ENCODE results near the gene NSMF. TPM values are rescaled to one million over a fixed set of nuclear protein-coding genes. Genes with fewer than 3 reads are reported as not detected.

Gene NSMF
- total RNA-seq, 1 experiment from 2014 or later = 31.6 TPM

DNA sequence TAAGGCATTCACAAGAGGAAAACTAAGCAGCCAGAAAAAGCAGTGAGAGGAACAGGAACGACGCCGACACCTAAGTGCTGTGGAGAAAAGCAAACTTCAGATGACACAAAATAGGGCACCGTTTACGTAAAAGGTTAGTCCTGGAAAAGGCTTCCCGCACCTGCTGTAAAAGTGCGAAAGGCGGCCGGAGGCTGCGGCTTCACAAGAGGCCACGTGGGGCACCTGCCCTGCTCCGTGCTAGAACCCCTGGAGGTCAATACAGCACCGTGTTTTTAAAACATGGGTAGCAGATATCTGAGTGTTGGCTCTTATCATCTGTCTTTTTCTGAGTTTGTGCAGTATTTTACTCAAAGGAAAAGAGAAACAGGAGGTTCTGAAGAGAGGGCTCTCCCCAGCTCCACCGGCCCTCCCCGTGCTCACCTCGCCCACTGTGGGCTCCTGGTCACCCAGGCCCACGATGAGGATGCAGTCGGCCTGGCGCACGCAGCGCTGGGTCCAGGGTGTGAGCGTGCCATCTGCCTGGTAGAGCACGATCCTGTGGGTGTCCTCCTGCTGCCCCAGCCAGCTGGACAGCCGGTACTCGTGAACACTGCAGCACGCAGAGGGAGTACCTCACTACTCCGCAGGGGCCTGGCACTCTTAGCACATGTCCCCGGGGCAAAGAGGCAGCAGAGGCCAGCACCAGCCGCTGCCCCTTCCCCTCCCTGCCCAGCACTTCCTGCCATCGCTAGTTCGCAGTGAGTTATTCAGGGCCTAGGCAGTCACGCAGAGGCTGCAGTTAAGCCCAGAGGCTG lies 21.0 kb upstream of the NSMF start:
- no TSS peak for BruUV-seq (replicated peaks)
- no peak for DNase-seq
- no peak overlapping the region for H3K27ac Mint-ChIP-seq (ENCODE audit: unreplicated experiment)
- H3K4me1 Mint-ChIP-seq (ENCODE audit: low read depth, unreplicated experiment) = no peaks in the 10 kb centered on the region
- TF ChIP-seq, protein P1, sequence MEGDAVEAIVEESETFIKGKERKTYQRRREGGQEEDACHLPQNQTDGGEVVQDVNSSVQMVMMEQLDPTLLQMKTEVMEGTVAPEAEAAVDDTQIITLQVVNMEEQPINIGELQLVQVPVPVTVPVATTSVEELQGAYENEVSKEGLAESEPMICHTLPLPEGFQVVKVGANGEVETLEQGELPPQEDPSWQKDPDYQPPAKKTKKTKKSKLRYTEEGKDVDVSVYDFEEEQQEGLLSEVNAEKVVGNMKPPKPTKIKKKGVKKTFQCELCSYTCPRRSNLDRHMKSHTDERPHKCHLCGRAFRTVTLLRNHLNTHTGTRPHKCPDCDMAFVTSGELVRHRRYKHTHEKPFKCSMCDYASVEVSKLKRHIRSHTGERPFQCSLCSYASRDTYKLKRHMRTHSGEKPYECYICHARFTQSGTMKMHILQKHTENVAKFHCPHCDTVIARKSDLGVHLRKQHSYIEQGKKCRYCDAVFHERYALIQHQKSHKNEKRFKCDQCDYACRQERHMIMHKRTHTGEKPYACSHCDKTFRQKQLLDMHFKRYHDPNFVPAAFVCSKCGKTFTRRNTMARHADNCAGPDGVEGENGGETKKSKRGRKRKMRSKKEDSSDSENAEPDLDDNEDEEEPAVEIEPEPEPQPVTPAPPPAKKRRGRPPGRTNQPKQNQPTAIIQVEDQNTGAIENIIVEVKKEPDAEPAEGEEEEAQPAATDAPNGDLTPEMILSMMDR (IDR thresholded peaks at IDR 0.05; ENCODE audit: unreplicated experiment) = no peak
- peaks cover 5% of the 10 kb centered on the region for H3K9me3 Mint-ChIP-seq (ENCODE audit: low read depth, unreplicated experiment)
- H3K36me3 Mint-ChIP-seq (ENCODE audit: insufficient read depth, unreplicated experiment) = no peaks in the 10 kb centered on the region
- H3K27me3 Mint-ChIP-seq (ENCODE audit: unreplicated experiment) = peaks cover 26% of the 10 kb centered on the region
- CTCF ChIA-PET = no interaction called here
- intact Hi-C loops (cut with micrococcal nuclease; ENCODE audit: unreplicated experiment) = no loop called here
- H3K4me3 Mint-ChIP-seq (ENCODE audit: low read depth, unreplicated experiment) = no peak overlapping the region

DNA sequence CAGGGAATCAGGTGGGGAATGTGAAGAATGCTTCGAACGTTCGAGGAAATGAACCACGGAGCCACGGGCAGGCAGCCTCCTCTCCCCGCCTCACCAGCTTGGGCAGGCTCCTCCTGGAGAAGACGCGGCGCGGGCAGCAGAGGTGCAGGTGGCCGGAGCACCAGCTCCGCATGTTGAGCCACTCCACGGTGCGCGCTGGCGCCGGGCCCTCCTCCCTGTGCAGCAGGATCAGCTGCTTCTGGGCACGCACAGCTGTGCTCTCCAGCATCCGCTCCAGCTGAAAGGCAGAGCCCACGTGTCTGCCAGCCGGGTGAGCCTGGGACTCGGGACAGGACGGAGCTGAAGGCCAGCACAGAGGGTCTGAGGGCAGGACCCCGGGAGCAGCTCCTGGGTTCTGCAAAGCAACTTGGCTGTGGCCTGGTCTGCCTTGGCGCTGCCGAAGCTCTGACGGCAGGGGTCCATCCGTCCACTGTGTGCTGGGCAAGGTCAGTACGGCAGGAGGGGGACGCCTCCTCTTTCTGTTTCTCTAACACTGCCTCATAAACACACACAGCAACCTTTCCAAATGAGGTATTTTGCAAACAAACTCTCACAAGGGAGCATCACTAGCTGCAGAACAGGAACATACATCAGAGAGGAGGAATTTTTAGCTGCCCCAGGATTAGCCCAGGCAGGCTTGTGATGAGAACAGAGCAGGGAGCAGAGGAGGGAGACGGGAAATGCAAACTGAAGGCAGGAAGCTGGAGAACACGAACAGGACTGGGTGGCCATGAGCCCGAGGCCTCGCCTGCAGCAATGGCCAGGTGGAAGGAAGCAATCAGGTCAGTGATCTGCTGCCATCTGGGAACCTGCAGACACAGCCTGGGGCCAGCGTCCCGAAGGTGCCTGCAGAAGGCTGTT lies 20.1 kb upstream of the NSMF start:
- intact Hi-C loops (cut with micrococcal nuclease; ENCODE audit: unreplicated experiment) = no loop called here
- TF ChIP-seq, protein P1 (IDR thresholded peaks at IDR 0.05; ENCODE audit: unreplicated experiment) = no peak
- CTCF ChIA-PET = no interaction called here
- no peaks in the 10 kb centered on the region for H3K4me1 Mint-ChIP-seq (ENCODE audit: low read depth, unreplicated experiment)
- H3K27me3 Mint-ChIP-seq (ENCODE audit: unreplicated experiment) = peaks cover 26% of the 10 kb centered on the region
- BruUV-seq (replicated peaks) = no TSS peak
- no peak for DNase-seq
- H3K4me3 Mint-ChIP-seq (ENCODE audit: low read depth, unreplicated experiment) = no peak overlapping the region
- peaks cover 7% of the 10 kb centered on the region for H3K9me3 Mint-ChIP-seq (ENCODE audit: low read depth, unreplicated experiment)
- H3K36me3 Mint-ChIP-seq (ENCODE audit: insufficient read depth, unreplicated experiment) = no peaks in the 10 kb centered on the region
- no peak overlapping the region for H3K27ac Mint-ChIP-seq (ENCODE audit: unreplicated experiment)

DNA sequence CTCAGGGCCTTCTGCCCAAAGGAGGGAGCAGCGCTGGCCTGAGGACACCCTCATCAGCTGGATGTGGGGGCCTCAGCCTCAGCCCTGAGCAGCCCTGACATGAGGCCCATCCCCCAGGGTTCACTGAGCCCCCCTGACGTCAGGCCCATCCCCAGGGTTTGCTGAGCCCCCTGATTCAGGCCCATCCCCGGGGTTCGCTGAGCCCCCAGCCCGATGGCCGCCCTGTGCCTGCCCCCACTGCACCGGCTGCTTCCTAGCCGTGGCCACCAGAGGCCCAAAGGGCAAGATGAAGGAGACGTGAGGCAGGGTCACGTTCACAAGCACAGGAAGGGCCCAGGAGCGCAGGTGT lies 19.5 kb upstream of the NSMF start:
- H3K36me3 Mint-ChIP-seq (ENCODE audit: insufficient read depth, unreplicated experiment) = no peaks in the 10 kb centered on the region
- H3K9me3 Mint-ChIP-seq (ENCODE audit: low read depth, unreplicated experiment) = peaks cover 8% of the 10 kb centered on the region
- H3K4me3 Mint-ChIP-seq (ENCODE audit: low read depth, unreplicated experiment) = no peak overlapping the region
- DNase-seq = no peak
- TF ChIP-seq, protein P1 (IDR thresholded peaks at IDR 0.05; ENCODE audit: unreplicated experiment) = no peak
- H3K27me3 Mint-ChIP-seq (ENCODE audit: unreplicated experiment) = peaks cover 26% of the 10 kb centered on the region
- intact Hi-C loops (cut with micrococcal nuclease; ENCODE audit: unreplicated experiment) = no loop called here
- no peaks in the 10 kb centered on the region for H3K4me1 Mint-ChIP-seq (ENCODE audit: low read depth, unreplicated experiment)
- no TSS peak for BruUV-seq (replicated peaks)
- H3K27ac Mint-ChIP-seq (ENCODE audit: unreplicated experiment) = no peak overlapping the region
- CTCF ChIA-PET = no interaction called here

DNA sequence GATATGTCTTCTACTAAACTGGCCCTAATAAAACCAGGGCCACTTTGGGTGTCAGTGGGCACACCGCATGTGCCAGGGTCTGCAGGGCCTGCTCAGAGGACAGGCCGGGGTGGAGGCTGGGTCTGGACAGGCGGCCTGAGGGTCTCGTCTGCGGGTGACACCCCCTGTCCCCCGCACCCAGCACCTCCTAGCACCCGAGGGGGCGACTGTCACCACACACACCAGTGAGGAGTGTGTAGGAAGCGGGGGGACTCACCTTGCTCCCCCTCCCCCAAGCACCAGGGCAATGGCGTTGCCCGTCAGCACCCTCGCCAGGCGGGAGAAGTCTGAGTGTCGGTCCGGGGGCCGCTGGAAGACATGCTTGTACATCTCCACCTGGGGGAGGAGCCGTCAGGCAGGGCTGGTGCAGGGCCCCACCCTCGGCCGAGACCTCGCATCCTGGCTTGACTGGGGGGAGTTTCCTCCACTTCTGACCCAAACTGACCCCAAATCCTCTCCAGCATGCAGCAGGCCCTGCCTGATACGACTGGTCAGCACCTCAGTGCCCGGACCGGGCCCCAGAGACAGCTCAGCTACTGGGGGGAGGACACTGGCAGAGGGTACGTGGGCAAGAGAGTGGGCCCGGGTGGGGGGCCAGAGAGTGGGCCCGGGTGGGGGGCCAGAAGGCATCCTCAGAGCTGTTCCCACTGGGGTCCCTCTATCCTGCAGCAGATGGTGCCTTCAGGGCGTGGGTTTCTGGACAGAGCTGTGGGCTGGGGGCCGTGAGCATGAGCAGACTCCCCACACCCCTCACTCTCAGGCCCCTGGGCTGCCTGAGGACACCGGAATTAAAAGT lies 18.9 kb upstream of the NSMF start:
- CTCF ChIA-PET = no interaction called here
- no peak for DNase-seq
- intact Hi-C loops (cut with micrococcal nuclease; ENCODE audit: unreplicated experiment) = no loop called here
- Mint-ChIP-seq H3K9me3 (ENCODE audit: low read depth, unreplicated experiment) (peaks cover 8% of the 10 kb centered on the region), H3K36me3 (ENCODE audit: insufficient read depth, unreplicated experiment) (no peaks in the 10 kb centered on the region), H3K4me3 (ENCODE audit: low read depth, unreplicated experiment) (no peak overlapping the region), H3K4me1 (ENCODE audit: low read depth, unreplicated experiment) (no peaks in the 10 kb centered on the region), H3K27me3 (ENCODE audit: unreplicated experiment) (peaks cover 26% of the 10 kb centered on the region), H3K27ac (ENCODE audit: unreplicated experiment) (no peak overlapping the region)
- TF ChIP-seq, protein P1 (IDR thresholded peaks at IDR 0.05; ENCODE audit: unreplicated experiment) = no peak
- no TSS peak for BruUV-seq (replicated peaks)
